NCI-H1436 treated with DMSO at 0.1 percent for 48 hours (cell line): ENCODE results near the gene COPA.

Source experiments
- DNase-seq: peaks from one replicate; lab custom pipeline; 2025; lab: John Stamatoyannopoulos, UW

The COPA gene

DNA sequence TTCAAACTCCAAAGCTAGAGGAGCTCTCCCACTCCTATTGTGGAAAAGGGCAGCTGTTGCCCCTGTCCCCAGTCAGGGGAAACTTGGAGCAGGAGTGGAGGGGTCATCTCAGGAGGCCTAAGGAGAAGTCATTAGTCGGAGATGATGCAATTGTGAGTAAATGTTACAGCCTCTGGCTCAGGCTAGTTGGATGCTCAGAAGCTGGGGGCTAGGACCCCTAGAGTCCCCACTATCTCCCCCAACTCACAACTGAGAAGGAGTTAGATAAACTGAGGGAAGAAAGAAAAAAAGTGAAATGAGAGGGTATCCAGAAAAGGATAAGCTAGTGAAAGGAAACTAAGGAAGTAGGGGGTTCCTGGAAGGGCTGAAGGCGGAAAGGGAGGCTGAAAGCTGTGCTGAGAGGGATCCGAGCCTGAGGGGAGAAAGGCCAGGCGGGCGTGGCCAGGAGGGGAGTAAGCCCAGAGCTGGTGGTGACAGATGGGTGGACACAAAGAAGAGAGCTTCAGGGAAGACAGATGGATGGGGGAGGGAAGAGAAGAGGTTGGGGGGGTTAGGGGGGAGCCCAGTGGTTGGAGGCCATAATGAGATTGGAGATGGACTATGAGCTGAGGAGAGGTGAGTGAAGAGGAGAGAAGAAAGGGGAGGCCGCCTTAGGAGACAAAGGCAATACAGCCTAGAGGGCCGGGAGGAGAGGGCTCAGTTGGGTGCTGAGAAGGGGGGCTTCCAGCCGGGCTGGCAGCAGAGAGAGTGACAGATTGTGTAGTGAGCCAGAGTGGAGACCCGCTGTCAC, 19.3 kb upstream of the COPA start:
- no peak for DNase-seq

DNA sequence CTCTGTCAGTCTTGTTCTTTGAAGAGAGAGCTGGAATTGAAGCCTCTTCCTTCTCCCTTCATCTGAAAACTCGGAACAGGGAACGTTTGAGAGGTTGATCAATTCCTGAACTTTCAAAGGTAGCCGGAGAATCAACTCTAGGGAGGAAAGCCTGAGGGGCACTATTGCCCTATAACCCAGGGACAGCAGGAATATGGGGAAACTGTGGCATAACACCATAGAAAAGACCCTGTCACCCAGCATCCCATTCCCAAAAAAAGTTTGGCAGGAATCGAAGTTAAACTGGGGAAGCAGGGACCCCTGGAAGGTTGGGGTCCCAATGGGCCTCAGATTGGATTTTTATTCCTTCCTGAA, 18.7 kb upstream of the COPA start:
- DNase-seq, result no peak

DNA sequence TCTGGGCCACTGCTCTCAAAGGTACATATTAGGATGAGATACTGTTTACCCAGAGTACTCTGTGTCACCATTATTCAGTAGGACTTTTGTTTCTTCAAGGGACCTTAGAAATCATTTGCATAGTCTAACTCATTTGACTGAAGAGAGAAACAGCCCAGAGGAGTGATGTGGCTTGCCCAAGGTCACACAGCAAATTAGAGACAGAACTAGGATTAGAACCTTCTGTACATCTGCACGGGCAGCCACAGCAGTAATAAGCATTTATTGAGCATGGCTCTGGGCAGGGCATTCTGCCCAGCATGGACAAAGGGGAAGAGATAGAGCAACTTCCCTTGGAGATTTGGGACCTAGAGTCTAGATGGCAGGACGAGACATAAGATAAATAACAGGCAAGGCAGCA, 18.1 kb upstream of the COPA start:
- DNase-seq, result no peak

DNA sequence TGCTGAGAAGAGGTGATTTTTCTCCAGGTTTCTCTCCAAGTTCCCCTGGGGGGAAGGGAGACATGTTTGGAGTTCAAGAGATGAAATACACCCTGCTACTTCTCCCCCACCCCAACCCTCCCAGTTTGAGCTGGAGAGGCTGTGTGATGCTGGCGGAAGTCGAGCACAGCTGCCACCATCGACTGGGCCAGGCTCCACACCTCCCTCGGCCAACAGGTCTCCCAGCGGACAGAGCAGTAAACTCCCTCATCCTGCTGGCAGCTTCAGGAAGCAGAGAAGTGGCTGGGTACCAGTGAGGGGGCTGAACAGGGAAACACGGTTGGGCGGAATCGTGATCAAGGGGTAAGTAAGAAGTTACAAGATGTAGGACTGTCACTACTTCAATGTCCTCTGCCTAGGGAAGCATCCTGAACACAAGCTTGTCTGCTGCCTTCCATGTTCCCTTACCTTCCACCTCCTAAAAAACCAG, 17.2 kb upstream of the COPA start:
- DNase-seq, result no peak

DNA sequence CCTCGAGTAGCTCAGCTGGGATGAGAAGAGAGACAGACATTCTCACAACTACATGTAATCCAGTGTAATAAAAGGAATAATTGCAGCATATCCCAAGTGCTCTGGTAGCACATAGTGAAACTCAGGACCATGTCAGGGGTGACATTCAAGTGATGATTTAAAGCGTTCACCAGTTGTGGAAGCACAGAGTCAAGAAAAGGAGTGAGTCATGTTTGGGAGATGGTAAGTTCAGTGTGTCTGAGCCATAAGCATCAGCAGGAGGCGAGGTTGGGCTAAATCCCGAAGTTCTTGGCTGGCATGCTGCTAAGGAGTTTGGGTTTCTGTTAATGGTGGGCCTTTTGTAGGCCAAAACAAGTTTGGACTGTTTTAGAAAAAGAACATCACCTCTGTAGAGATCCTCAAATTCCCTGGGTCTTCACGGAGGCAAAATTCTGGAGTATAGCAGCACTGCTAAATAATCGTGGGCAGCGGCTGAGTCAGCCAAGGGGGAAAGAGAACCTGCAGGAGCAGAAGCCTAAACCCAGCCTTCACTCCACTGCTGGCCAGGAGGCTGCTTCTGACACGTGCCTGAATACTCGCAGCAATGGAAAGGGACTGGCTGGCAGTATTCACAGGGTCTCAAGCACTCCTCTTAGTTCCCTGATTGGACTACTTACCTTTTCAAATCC, 16.6 kb upstream of the COPA start:
- no peak for DNase-seq

DNA sequence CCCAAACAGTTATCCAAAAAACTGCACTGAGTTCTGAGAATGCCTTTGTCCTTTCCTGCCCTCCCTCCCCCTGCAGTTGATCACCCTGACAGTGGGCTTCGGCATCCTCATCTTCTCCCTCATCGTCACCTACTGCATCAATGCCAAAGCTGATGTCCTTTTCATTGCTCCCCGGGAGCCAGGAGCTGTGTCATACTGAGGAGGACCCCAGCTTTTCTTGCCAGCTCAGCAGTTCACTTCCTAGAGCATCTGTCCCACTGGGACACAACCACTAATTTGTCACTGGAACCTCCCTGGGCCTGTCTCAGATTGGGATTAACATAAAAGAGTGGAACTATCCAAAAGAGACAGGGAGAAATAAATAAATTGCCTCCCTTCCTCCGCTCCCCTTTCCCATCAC, 15.0 kb upstream of the COPA start:
- no peak for DNase-seq

DNA sequence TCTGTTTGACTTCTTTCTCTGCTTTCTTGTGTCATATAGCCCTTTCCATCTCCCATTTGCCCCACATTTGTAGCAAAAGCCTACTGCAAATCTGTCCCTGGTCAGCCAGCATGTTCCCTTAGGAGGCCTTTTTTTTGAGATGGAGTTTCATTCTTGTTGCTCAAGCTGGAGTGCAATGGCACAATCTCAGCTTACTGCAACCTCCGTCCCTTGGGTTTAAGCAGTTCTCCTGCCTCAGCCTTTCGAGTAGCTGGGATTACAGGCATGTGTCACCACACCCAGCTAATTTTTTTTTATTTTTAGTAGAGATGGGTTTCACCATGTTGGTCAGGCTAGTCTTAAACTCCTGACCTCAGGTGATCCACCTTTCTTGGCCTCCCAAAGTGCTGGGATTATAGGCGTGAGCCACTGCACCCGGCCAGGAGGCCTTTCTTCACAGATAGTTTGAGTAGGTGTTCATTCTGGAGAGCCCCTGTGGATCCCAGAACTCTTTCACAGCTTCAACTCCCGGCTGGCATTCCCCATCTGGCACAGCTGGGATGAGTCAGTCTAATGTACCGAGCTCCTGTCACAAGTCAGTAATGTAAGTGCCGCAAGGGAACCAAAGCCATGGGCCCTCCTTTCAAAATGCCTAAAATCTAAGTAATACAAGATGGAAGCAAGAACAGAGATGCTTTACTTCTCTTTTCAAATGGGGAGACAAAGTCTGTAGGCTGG, 14.4 kb upstream of the COPA start:
- DNase-seq, result no peak

DNA sequence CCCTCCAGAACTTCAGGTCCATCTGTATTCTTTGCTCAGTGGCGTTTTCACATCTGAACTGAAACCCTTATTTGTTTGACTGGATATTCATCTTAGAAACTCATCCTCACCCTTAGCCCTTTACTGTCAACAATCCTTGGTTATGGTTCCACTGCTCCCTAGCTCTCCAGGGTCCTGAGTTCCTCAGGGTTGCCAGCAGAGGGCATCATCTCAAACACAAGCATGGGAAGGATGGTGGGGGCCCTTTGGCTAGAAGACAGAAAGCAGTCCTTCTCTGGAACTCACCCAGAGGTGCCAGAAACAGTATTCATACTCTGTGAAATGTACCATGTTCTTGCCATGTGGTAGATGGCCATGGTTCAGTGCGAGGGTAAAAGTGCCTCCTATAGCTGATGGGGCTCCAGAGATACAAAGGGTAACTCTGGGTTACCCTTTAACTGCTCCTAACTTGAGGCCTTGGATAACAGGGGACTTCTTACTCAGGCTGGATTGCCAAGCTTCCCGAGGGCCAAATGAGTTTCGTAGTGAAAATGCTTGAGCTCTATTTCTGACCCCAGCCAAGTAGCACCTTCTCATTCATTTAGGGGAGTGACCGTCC, 11.4 kb upstream of the COPA start:
- DNase-seq, result no peak

DNA sequence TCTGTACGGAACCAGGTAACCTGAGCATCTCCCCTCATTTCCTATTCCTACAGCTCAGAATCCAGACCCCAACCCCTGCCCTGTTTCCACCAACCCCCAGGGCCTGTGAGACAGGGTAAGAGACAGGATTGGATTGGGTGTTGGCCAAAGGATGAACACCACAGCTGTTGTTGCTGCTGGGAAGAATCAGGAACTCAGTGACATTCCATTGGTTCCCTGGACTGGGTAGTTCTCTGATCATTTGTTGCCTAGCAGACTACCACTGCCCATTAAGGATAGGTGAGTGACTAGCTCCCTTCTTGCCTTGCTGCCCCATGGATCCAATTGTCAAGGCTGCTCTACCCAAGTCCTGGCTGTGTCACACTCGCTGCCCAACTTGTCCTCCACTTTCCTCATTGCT, 10.2 kb upstream of the COPA start:
- no peak for DNase-seq

DNA sequence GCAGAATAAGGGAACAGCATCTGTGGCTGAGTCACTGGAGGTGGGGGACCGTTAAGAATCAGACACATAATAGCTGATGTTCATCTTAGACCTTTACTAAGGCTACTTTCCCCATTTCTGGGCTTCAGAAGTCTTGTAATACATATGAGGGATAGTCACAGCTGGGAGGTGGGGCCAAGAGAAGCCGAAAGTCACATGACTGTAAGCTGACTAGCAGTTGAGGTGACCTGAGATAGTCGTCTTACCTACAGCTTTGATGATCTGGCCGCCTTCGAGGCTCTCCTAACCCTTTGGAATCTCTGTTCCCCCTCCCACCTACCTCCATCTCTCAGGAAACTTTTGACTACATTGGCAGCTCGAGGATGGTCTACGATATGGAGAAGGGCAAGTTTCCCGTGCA, 9.5 kb upstream of the COPA start:
- no peak for DNase-seq

DNA sequence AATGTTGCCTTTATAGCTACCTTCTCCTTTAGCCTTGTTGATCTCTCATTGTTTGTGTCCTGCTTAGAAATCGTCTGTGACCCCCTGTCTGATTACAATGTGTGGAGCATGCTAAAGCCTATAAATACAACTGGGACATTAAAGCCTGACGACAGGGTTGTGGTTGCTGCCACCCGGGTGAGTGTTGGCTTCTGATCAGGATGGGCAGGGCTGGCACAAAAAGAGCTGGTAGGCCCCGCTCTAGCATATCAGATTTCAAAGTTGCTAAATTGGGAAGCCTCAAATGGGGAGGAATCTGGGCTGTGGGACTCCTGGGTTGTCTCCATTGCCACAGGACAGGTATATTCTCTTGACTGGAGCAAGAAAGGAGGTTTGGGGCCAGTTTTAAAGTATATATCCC, 8.6 kb upstream of the COPA start:
- DNase-seq, result no peak

DNA sequence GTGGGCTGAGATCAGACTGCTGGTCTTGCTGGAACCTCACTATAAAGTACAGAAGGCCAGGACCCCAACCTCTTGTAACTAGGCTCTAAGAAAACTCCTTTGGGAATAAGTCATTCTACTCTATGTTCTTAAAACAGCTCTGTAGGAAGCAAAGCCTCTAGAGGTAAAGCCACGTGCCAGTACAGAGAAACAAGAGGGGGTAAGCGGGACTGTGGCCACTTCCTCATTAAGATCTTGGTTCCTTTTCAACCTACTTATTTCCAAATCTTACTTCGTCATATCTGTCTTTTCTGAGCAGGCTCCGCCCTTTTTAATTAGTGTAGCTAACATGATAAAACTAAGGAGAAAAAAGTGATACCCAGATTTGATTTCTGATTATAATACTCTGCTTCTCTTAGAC, 3.9 kb upstream of the COPA start:
- DNase-seq, result no peak

DNA sequence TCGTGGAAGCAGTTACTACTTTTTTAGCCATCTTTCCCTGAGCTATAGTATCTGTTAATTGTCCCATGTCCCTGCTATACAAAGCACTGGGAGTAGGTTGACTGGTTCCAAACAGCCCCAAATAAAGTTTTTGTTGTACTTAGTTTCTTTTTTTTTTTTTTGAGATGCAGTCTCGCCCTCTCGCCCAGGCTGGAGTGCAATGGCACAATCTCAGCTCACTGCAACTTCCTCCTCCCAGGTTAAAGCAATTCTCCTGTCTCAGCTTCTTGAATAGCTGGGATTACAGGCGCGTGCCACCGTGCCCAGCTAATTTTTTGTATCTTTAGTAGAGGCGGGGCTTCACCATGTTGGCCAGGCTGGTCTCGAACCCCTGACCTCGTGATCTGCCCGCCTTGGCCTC, 3.4 kb upstream of the COPA start:
- no peak for DNase-seq

DNA sequence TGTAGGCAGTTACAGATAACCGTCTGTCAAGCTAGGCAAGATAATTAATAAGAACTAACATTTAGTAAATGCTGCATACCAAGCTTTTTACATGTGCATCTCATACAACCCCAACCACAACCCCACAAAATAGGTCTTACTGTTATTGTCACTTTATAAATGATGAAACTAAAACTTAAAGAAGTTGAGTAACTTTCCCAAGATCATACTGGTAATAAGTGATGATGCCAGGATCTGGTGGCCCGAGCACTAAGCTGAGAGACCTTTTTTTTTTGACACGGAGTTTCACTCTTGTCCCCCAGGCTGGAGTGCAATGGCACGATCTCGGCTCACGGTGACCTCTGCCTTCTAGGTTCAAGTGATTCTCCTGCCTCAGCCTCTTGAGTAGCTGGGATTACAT, 1.9 kb upstream of the COPA start:
- no peak for DNase-seq

DNA sequence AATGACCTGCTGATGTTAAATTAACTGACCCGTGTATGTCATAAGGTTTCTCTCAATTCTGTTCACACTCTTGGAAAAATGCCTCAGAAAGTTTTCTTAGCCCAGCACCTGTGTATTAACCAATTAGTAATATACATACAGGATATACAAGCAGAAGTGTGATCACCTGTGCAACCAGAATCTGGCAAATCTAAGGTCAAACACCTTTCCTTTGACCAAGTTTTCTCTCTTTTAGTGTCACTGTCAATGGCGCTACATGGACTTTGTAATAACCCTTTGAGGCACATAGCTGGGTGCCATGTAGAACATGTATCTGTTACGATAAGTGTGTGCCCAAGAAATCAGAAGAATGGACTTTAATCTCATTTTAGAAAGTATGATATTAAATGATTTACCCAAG, 1.2 kb upstream of the COPA start:
- DNase-seq, result no peak

DNA sequence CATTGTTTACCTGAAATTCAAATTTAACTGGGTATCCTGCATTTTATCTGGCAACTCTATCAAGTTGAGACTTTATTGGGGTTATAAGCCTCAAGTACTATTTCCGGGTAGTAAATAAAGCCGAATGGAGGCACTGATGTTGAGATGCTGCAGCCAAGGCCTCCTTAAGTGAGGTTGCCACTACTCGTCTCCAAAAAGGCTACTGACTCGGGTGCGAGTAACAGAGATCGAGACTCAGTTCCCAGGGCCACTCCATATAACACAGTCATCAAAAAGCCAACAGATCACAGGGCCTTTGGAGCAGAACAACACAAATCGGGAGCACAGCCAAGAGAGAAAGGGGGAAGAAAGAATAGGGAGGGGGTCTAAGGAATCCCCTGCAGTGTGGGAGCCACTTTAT, 524 bp downstream of the COPA start:
- no peak for DNase-seq

DNA sequence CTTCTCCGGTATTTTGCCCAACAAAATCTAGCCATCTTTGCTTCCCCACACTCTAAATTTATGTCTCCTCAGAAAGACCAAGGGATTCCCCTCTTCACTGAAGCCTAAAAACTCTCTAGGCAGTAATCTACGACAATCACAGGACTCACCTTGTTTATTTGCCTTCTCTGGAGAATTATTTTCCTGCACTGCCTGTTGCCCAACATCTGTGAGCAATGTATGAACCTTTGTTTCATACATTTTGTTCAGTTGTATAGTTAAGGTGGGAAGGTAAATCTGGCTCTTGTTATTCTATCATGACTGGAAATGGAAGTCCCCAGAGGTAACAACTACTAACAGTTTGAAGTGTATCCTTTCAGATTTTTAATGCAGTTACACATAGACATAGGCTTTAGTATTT, 2.2 kb downstream of the COPA start:
- no peak for DNase-seq

DNA sequence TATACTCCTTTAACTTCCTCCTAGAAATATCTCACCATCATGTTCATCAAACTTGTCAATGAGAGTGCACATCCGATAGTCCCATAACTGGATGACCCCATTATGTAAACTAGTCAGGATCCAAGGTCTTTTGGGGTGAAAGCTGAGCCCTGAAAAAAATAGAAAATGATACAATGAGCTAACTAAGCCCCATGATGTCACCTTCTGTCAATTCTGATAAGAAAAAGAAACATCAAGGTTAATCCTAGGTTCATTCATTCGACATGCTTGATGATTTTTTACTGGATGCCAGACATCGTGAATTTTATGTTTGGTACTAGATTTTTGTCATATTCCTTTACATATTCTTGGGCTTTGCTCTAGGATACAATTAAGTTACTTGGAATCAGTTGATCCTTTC, 2.9 kb downstream of the COPA start:
- no peak for DNase-seq

DNA sequence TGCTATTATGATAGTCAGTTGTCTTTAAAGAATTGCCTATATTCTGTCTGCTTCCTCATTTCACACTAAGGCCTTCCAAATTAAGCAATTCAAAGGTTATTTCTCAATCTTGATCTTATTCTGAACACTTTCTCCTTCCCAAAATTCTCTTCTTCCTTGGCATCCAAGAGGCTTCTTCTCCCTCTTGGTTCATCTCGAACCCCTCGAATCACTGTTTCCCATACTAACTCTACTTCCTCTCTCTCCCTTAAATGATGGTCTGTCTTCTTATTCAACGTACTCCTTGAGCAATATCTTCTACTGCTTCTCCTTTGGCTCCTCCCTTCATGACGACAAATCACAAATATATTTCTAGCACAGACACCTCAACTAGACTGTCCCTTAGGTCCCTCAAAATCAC, 4.5 kb downstream of the COPA start:
- DNase-seq, result no peak

DNA sequence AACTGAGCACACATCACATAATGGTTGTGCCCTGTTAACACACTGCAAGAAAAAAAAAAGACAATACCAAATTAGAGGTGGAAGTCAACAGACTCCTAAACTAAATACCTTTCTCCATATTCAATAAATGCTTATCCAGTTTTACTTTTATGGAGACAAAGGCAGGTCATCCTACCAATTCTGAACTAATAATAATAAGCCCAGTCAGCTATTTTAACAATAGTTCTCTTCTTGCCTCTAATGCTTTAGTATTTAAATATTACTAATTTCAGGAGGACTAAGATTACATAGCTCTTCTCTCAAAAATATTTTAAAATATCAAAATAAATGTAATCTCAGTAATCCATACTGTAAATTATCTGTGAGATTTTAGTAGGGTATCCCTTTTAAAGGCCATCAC, 10.5 kb downstream of the COPA start:
- DNase-seq, result no peak

DNA sequence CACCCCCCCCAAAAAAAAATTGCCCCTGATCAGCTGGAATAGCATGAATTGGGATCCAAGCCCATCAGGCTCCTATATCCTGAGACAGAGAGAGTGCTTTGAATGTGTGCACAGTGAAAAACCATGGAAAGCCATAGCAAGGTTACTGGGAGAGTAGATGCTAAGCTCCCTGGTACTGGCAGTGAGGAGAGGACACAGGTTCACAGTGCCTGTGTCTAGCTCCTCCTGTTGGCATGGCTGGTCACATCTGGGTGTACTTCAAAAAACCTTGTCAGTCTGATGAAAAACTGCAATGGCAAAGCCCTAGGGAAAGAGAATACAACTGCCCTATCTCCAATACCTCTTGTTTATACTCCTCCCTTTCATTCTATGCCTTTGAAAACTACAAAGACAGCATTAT, 12.9 kb downstream of the COPA start:
- DNase-seq, result no peak

DNA sequence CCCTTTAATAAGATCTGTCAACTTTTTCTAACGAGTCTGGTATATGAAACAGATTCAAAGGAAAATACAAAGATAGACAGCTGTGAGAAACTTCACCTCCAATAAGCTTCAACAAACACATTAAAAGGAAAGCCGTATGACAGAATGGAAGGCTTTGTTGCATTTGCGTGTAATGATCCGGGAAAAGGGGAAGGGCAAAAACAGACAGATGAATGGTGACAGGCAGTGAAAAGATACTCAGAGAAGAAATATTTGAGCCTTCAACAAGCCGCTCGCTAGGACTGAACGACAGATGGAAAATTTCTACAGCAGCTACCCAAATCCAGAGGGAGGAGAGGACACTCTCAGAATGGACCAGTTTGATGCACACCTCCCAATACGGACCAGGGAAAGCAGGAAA, 14.9 kb downstream of the COPA start:
- no peak for DNase-seq

DNA sequence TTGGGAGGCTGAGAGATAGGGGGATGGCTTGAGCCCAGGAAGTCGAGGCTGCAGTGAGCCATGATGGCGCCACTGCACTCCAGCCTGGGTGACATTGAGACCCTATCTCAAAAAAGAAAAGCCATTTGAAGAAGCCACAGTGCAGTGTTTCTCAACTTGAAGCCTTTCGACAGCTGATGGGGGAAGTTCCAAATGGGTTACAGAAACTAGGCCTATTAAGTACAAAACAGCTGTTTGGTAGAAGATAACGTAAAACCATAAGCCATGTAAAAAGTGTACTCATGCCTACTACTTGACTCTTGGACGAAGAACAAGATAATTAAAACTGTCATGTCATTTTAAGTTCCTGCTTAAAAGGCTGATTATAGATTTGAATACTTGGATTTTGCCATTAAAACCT, 16.6 kb downstream of the COPA start:
- DNase-seq, result no peak
